OCI-LY7 (cell line): ENCODE results near the gene CXorf66.

Experiments used
- EZH2phosphoT487 ChIP-seq: fragments of 200-600 bp; sonication (generic); IDR thresholded peaks from 2 replicates; pipeline ENCODE4 v1.6.1; 2018; ENCODE audit warnings: low read depth, borderline replicate concordance, mild to moderate bottlenecking, mixed run types, antibody characterized with exemption, low read length, moderate library complexity, mixed read lengths
- TF ChIP-seq, protein P1 (sequence below): fragments of 200-600 bp; sonication (generic); conservative IDR thresholded peaks from 2 replicates; pipeline ENCODE4 v1.5.1; 2014; ENCODE audit warnings: mild to moderate bottlenecking, antibody characterized with exemption, low read length, moderate library complexity, mixed read lengths

DNA sequence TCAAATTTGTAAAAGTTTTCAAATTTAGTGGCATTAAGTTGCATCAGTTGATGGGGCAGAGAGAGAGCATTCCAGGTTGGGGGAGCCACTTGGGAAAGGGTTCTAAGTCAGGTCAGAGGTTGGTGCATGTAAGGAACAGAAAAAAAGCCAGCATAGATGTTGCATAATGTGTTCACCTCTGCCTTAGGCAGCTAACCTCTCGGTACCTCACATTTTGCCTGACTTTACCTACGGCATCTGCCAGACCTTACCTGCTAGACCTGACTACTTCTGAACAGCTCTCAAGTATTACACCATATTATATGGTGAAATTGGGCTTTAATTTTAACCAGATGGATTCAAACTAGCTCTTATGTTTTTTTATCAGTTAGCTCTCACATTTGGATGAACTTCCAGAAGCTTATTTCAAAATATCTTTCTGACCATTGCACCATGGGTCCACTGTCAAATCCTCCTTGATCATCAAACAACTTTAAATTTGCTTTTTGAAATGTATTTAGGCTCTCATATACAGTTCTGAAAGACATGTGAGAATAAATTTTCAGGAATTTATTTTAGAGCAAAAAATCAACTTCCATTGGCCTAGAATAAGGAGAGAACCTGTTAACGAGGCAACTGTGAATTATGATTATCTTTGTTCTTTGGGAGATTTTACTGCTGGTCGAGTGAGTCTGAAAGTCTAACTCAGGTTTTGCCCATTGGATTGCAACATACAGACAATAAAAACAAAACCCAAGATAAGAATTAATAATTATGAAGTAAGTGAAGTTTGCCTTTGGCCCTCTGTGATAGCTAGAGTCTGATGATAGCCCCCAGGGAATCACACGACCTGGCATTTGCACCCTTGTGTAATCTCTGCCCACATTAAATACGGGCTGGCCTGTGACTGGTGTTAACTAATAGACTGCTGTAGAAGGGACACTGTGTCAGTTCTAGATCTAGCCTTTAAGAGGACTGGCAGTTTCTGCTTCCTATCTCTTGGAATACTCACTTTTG lies 7.6 kb upstream of the CXorf66 start:
- TF ChIP-seq, protein P1, sequence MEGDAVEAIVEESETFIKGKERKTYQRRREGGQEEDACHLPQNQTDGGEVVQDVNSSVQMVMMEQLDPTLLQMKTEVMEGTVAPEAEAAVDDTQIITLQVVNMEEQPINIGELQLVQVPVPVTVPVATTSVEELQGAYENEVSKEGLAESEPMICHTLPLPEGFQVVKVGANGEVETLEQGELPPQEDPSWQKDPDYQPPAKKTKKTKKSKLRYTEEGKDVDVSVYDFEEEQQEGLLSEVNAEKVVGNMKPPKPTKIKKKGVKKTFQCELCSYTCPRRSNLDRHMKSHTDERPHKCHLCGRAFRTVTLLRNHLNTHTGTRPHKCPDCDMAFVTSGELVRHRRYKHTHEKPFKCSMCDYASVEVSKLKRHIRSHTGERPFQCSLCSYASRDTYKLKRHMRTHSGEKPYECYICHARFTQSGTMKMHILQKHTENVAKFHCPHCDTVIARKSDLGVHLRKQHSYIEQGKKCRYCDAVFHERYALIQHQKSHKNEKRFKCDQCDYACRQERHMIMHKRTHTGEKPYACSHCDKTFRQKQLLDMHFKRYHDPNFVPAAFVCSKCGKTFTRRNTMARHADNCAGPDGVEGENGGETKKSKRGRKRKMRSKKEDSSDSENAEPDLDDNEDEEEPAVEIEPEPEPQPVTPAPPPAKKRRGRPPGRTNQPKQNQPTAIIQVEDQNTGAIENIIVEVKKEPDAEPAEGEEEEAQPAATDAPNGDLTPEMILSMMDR: no peak
- TF ChIP-seq EZH2phosphoT487: no peak
